Stimulated activated CD4-positive, alpha-beta T cell treated with anti-CD3 and anti-CD28 coated beads, TNF-alpha, amount 100 ng/mL, for 4 hours (primary cell): Measurements from ENCODE around the gene SMYD3.

ENCODE experiments used
- DNase-seq, 3 experiments: peaks; one replicate each; pipeline ENCODE4 v3.0.0-alpha.2; 2020; ENCODE audit warnings: low read depth in 3 of 3

SMYD3 gene

GRCh38 chr1:246069581-246069980 lies 437.5 kb downstream of the SMYD3 start:
- no peak for DNase-seq

- DNase-seq, result no peak
Observed at GRCh38 chr1:246068619-246069509, 438.2 kb downstream of the SMYD3 start.

DNA sequence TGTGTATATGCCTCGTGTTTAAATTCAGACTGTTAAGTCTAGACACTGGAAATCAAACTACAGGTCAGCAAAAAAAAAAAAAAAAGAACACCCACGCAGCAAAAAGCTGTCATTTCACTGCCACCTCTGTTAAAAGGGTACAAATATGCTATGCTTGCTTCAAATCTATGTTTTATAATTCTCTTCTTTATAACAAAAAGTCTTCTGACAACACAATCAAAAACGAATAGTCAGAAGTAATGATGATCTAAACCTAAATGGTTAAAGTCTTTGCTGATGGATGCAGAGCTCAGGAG lies 438.9 kb downstream of the SMYD3 start:
- DNase-seq, result no peak

- DNase-seq, result no peak
Observed at GRCh38 chr1:246067432-246068216, 439.5 kb downstream of the SMYD3 start.

GRCh38 chr1:246066573-246066972 lies 440.5 kb downstream of the SMYD3 start:
- no peak for DNase-seq

DNA sequence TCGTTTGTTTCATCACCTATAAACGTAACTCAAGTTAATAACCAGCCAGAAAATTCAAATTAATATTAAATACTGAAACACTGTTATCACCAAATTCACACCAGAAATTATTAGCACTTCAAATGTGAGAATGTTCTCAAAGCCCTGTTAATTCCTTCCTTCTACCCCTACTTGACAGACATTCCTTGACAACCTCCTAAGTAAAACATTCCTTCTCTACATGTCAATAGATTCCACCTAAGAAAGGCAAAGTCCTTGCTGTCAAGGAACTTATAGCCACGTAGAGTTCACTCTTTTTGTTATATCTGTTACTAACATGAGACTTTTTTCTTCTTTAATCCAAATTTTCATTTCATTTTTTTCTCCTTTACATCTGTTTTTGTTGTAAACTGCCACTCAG lies 441.5 kb downstream of the SMYD3 start:
- DNase-seq, result no peak

GRCh38 chr1:246064891-246065290 lies 442.2 kb downstream of the SMYD3 start:
- DNase-seq, result no peak

GRCh38 chr1:246063013-246063616 lies 444.0 kb downstream of the SMYD3 start:
- DNase-seq, result no peak

- DNase-seq, result no peak
Observed at GRCh38 chr1:246058466-246058865, 448.6 kb downstream of the SMYD3 start.

- no peak for DNase-seq
Observed at GRCh38 chr1:246052603-246053002, 454.5 kb downstream of the SMYD3 start.

GRCh38 chr1:246051909-246052518 lies 455.1 kb downstream of the SMYD3 start:
- no peak for DNase-seq

DNA sequence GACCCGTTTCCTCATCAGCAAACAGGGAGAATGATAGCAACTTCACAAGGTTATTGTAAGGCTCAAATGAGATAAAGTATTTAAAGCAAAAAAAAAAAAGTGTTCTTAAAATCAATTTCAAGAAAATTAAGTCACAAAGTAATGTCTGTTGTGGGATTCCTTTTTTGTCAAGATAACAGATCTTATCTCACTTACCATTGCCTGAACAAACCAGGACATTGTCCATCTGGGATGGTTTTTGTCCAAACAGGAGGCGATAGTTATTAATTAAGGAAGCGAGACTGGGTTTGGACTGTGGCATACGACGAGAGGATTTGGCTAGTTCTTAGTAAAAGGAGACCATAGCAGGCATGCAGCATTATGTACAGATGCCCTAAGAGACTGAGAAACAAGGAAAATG lies 458.4 kb downstream of the SMYD3 start:
- no peak for DNase-seq

DNA sequence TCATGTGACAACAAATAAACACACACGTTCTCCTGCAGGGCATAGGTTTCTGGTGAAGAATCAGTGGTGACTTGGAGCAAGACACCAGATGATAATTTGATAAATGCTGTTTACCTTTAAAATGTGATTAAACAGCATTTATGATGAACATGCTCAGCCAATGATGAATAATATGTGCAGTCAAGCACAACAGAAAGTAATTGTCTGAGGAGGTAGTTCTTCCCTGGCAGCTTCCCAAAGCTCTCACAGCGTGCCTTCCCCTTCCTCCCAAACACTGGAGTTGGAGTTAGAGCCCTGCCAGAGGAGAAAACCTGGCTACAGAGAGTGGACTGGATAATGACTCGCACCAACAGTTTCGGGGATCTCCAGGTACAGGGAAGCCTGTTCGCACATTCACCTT lies 463.5 kb downstream of the SMYD3 start:
- no peak for DNase-seq

GRCh38 chr1:246041360-246041759 lies 465.7 kb downstream of the SMYD3 start:
- no peak for DNase-seq

DNA sequence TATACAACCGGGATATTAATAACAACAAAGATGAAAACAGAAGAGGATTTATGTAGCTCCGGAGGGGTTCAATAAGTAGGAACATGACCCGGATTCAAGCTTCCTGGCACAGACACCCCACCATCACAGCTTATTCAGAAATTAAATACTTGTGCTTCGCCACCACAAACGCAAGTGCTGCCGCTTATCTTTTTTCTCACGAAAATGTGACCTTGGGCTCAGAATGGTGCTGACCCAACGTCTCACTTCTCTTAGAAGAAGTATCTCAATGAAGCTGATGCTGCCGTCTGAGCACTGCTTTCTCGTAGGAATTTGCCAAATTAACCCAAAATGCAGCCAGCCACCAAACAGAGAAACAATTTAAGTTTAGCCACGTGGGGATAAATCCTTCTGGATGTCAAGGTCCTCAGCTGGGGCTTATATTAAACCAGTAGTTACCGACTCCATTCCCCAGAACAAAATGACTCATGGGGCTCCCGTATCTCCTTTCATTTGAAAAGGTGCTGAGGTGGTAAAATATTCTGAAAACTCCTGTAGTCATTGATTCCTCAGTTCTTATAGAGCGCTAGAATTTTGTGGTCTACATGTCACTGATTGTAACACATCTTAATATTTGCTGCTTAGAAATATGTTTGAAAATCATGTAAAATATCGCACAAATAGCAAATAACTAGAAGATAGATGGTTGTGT lies 466.7 kb downstream of the SMYD3 start:
- DNase-seq, result no peak

- no peak for DNase-seq
Observed at GRCh38 chr1:246039584-246039983, 467.5 kb downstream of the SMYD3 start.

DNA sequence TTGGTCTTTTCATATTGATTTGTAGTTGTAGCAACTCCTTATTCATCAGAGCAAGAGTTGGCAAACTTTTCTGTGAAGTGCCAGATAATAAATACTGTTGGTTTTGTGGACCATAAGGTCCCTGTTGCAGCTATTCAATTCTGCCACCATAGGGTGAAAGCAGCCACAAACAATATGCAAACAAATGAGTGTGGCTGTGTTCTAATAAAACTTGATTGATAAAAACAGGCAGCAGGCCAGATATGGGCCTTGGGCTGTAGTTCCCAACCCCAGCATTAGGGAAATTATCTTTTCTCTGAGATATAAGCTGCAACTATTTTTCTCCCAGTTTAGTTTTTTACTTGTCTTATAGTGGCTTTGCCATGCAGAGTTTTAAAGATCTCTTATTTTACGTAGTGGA lies 469.2 kb downstream of the SMYD3 start:
- no peak for DNase-seq

DNA sequence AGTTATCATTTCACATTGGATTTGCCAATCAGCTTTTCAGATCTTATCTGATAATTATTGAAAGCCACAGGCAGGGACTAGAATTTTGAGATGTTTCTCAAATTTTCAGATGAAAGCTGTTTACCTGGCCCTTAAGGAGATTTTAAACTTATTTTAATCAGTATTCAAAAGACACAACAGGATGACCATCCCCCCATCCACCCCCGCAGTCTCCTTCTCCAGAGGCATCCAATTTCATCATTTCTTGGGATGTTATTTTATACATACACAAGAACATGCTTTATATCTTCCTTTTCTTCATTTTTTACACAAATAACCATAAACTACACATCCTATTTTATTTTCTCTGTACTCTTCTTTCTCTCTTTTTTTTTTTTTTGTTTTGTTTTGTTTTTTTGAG lies 470.9 kb downstream of the SMYD3 start:
- DNase-seq, result no peak

DNA sequence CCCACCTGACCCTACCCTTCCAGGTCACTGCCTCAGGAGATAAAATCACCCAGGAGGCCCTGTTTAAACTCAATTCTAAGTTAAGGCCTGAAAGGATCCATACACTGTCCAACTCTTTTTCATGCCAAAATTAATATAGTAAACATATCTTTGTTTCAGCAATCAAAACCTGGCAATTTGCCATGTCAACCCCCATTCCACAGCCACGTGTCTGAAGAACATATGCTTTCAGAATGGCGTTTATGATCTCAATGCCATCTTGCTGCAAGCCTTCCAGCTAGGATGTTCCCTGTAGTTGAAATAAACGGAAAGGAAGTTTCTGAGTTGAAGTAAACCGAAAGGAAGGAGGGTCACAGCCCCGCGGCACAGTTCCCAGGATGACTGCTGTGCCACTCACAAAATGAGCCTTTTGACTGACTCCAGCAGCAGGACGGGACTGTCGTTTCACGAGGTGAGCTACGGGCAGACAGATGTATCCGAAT lies 472.0 kb downstream of the SMYD3 start:
- no peak for DNase-seq

GRCh38 chr1:246034630-246035029 lies 472.4 kb downstream of the SMYD3 start:
- DNase-seq, result no peak

- DNase-seq, result no peak
Observed at GRCh38 chr1:246032984-246033383, 474.1 kb downstream of the SMYD3 start.
